HUES48 (cell line): Measurements from ENCODE around the gene HSDL1.
A peak's percentile ranks its signal among the peaks of the same experiment; 100 is the strongest.

Experiments used
- H3K27ac ChIP-seq: one replicate; pipeline ENCODE4 v1.7.0; 2013; ENCODE audit warnings: low read depth, low read length, inconsistent platforms
- H3K27me3 ChIP-seq: 2 replicates; pipeline ENCODE4 v1.6.1; 2013; ENCODE audit warnings: mild to moderate bottlenecking, low read length; ENCODE audit not compliant: control insufficient read depth, insufficient read depth
- H3K36me3 ChIP-seq: 2 replicates; pipeline ENCODE4 v1.6.1; 2013; ENCODE audit warnings: low read length; ENCODE audit not compliant: control insufficient read depth, insufficient read depth
- H3K4me1 ChIP-seq: 2 replicates; pipeline ENCODE4 v1.6.1; 2013; ENCODE audit warnings: mild to moderate bottlenecking, low read length; ENCODE audit not compliant: control insufficient read depth, insufficient read depth
- H3K4me3 ChIP-seq: 2 replicates; pipeline ENCODE4 v1.5.1; 2013; ENCODE audit warnings: mild to moderate bottlenecking, low read depth, low read length
- H3K9ac ChIP-seq: 2 replicates; pipeline ENCODE4 v1.6.1; 2013; ENCODE audit warnings: mild to moderate bottlenecking, low read depth, low read length, moderate library complexity
- H3K9me3 ChIP-seq: 2 replicates; pipeline ENCODE4 v1.6.1; 2013; ENCODE audit warnings: low read length; ENCODE audit not compliant: control insufficient read depth, insufficient read depth

HSDL1 gene

GRCh38 chr16:84144859-84145639 is at the start of gene HSDL1, which contains the start of gene DNAAF1:
HSDL1 (minus strand) TSS chr16:84145177; CDS start chr16:84131321, 13,856 bp downstream.
DNAAF1 (plus strand) TSS chr16:84145308; CDS start chr16:84145441, 133 bp downstream.
- Histone ChIP-seq H3K36me3 (no peaks in the 10 kb centered on the region), H3K9ac (no peak within 1 kb of the TSS; the same call in 1 of the 2 replicates), H3K27ac (peak within 1 kb of the TSS; percentile 82), H3K9me3 (no peaks in the 10 kb centered on the region), H3K27me3 (peaks cover 3% of the 10 kb centered on the region), H3K4me3 (peak within 1 kb of the TSS; percentile 98), H3K4me1 (peaks cover 5% of the 10 kb centered on the region; the same call in 1 of the 2 replicates)

- no peaks in the 10 kb centered on the region for H3K9me3 ChIP-seq
- no peak overlapping the region for H3K27ac ChIP-seq
- no peaks in the 10 kb centered on the region for H3K27me3 ChIP-seq
- no peaks in the 10 kb centered on the region for H3K36me3 ChIP-seq
- H3K9ac ChIP-seq, result no peak overlapping the region
- no peaks in the 10 kb centered on the region; the same call in 1 of the 2 replicates for H3K4me1 ChIP-seq
- H3K4me3 ChIP-seq, result no peak overlapping the region
Observed at GRCh38 chr16:84194018-84194417, 49.0 kb upstream of the HSDL1 start.

GRCh38 chr16:84193480-84193879 is 48.5 kb upstream of the HSDL1 start:
- Histone ChIP-seq H3K4me1 (no peaks in the 10 kb centered on the region; the same call in 1 of the 2 replicates), H3K36me3 (no peaks in the 10 kb centered on the region), H3K27ac (no peak overlapping the region), H3K9me3 (no peaks in the 10 kb centered on the region), H3K9ac (no peak overlapping the region), H3K27me3 (no peaks in the 10 kb centered on the region), H3K4me3 (no peak overlapping the region)

- H3K27me3 ChIP-seq, result no peaks in the 10 kb centered on the region
- no peaks in the 10 kb centered on the region for H3K9me3 ChIP-seq
- no peak overlapping the region for H3K9ac ChIP-seq
- no peak overlapping the region for H3K27ac ChIP-seq
- no peaks in the 10 kb centered on the region for H3K4me1 ChIP-seq
- no peak overlapping the region for H3K4me3 ChIP-seq
- H3K36me3 ChIP-seq, result no peaks in the 10 kb centered on the region
Observed at GRCh38 chr16:84191466-84191865, 46.5 kb upstream of the HSDL1 start.

- H3K27ac ChIP-seq, result no peak within 1 kb of the TSS
- no peaks in the 10 kb centered on the region for H3K36me3 ChIP-seq
- H3K9me3 ChIP-seq, result no peaks in the 10 kb centered on the region
- H3K4me3 ChIP-seq, result no peak within 1 kb of the TSS
- no peaks in the 10 kb centered on the region for H3K27me3 ChIP-seq
- H3K4me1 ChIP-seq, result no peaks in the 10 kb centered on the region
- H3K9ac ChIP-seq, result no peak within 1 kb of the TSS
Observed at GRCh38 chr16:84190731-84191388, 45.9 kb upstream of the HSDL1 start, which contains the start of gene ADAD2. ADAD2 (plus strand) TSS chr16:84191157; CDS start chr16:84191231, 74 bp downstream.

GRCh38 chr16:84186685-84187437 is 41.9 kb upstream of the HSDL1 start, which contains the start of gene TAF1C:
TAF1C (minus strand) TSS chr16:84187057; CDS start chr16:84184988, 2,069 bp downstream.
- H3K4me1 ChIP-seq, result no peaks in the 10 kb centered on the region
- peaks cover 35% of the 10 kb centered on the region for H3K36me3 ChIP-seq
- peak within 1 kb of the TSS; percentile 35 for H3K27ac ChIP-seq
- peak within 1 kb of the TSS; percentile 96 for H3K4me3 ChIP-seq
- peak within 1 kb of the TSS; percentile 74 for H3K9ac ChIP-seq
- no peaks in the 10 kb centered on the region for H3K9me3 ChIP-seq
- H3K27me3 ChIP-seq, result no peaks in the 10 kb centered on the region

- Histone ChIP-seq H3K9me3 (no peaks in the 10 kb centered on the region), H3K4me1 (no peaks in the 10 kb centered on the region), H3K9ac (no peak overlapping the region), H3K36me3 (peaks cover 56% of the 10 kb centered on the region), H3K27me3 (no peaks in the 10 kb centered on the region), H3K27ac (no peak overlapping the region), H3K4me3 (no peak overlapping the region)
Observed at GRCh38 chr16:84184775-84185174, 39.8 kb upstream of the HSDL1 start.

- H3K4me3 ChIP-seq, result no peak overlapping the region
- H3K9me3 ChIP-seq, result no peaks in the 10 kb centered on the region
- H3K9ac ChIP-seq, result no peak overlapping the region
- no peaks in the 10 kb centered on the region for H3K27me3 ChIP-seq
- H3K36me3 ChIP-seq, result peaks cover 63% of the 10 kb centered on the region
- no peak overlapping the region for H3K27ac ChIP-seq
- H3K4me1 ChIP-seq, result no peaks in the 10 kb centered on the region
Observed at GRCh38 chr16:84183911-84184591, 39.1 kb upstream of the HSDL1 start.

- Histone ChIP-seq H3K4me3 (no peak overlapping the region), H3K27me3 (no peaks in the 10 kb centered on the region), H3K9me3 (no peaks in the 10 kb centered on the region), H3K27ac (no peak overlapping the region), H3K36me3 (peaks cover 68% of the 10 kb centered on the region), H3K9ac (no peak overlapping the region), H3K4me1 (no peaks in the 10 kb centered on the region)
Observed at GRCh38 chr16:84183572-84183875, 38.5 kb upstream of the HSDL1 start.

- H3K4me1 ChIP-seq, result no peaks in the 10 kb centered on the region
- H3K9ac ChIP-seq, result no peak overlapping the region
- peaks cover 74% of the 10 kb centered on the region for H3K36me3 ChIP-seq
- no peaks in the 10 kb centered on the region for H3K27me3 ChIP-seq
- no peak overlapping the region for H3K27ac ChIP-seq
- no peaks in the 10 kb centered on the region for H3K9me3 ChIP-seq
- H3K4me3 ChIP-seq, result no peak overlapping the region
Observed at GRCh38 chr16:84182680-84183571, 37.9 kb upstream of the HSDL1 start.
